ENCODE measurements around the gene MARCHF2.

DNA sequence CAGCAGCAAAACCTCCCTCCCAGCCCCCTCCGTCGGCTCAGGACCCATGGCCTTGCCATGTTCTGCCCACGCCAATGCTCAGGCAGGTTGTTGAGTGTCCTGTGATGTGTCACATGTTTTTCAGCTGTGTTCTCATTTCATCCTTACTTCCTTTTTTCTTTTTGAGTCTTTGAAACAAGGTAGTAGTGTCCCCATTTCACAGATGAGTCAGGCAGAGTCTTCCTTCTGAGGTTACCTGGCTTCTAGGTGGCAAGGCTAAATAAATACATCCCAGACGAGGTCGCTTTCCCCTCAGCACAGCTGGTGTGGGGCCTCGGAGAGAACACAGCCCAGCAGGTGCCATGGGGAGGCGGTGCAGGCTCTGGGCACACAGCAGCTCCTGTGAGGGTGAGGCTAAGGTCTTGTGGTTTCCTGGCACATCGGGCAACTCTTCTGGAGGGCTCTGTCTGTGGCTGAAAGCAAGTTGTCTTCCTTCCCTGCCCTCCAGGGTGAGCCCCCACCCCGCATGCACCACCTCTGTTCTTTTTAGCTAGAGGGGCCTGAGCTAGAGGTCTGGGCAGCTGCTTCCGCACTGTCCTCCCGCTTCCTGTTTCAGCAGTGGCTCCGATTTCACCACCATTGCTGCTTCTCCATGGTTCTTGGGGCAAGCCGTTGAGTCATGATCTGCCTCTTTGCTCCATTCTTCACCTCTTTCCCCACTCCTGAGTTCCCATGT, 74.2 kb downstream of the MARCHF2 start:
- no peak for TF ChIP-seq FOSL2 (IDR thresholded peaks at IDR 0.05)
- no peak for TF ChIP-seq FOSL2 (CRISPR knock-in tag; IDR thresholded peaks at IDR 0.05)
- TF ChIP-seq, protein P1, sequence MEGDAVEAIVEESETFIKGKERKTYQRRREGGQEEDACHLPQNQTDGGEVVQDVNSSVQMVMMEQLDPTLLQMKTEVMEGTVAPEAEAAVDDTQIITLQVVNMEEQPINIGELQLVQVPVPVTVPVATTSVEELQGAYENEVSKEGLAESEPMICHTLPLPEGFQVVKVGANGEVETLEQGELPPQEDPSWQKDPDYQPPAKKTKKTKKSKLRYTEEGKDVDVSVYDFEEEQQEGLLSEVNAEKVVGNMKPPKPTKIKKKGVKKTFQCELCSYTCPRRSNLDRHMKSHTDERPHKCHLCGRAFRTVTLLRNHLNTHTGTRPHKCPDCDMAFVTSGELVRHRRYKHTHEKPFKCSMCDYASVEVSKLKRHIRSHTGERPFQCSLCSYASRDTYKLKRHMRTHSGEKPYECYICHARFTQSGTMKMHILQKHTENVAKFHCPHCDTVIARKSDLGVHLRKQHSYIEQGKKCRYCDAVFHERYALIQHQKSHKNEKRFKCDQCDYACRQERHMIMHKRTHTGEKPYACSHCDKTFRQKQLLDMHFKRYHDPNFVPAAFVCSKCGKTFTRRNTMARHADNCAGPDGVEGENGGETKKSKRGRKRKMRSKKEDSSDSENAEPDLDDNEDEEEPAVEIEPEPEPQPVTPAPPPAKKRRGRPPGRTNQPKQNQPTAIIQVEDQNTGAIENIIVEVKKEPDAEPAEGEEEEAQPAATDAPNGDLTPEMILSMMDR (IDR thresholded peaks at IDR 0.05) = no peak
- no peak for TF ChIP-seq RCOR1 (IDR thresholded peaks at IDR 0.05; ENCODE audit: low read depth, low read length)
- TF ChIP-seq, protein P2, sequence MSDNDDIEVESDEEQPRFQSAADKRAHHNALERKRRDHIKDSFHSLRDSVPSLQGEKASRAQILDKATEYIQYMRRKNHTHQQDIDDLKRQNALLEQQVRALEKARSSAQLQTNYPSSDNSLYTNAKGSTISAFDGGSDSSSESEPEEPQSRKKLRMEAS (IDR thresholded peaks at IDR 0.05) = no peak
- TF ChIP-seq, protein P3, sequence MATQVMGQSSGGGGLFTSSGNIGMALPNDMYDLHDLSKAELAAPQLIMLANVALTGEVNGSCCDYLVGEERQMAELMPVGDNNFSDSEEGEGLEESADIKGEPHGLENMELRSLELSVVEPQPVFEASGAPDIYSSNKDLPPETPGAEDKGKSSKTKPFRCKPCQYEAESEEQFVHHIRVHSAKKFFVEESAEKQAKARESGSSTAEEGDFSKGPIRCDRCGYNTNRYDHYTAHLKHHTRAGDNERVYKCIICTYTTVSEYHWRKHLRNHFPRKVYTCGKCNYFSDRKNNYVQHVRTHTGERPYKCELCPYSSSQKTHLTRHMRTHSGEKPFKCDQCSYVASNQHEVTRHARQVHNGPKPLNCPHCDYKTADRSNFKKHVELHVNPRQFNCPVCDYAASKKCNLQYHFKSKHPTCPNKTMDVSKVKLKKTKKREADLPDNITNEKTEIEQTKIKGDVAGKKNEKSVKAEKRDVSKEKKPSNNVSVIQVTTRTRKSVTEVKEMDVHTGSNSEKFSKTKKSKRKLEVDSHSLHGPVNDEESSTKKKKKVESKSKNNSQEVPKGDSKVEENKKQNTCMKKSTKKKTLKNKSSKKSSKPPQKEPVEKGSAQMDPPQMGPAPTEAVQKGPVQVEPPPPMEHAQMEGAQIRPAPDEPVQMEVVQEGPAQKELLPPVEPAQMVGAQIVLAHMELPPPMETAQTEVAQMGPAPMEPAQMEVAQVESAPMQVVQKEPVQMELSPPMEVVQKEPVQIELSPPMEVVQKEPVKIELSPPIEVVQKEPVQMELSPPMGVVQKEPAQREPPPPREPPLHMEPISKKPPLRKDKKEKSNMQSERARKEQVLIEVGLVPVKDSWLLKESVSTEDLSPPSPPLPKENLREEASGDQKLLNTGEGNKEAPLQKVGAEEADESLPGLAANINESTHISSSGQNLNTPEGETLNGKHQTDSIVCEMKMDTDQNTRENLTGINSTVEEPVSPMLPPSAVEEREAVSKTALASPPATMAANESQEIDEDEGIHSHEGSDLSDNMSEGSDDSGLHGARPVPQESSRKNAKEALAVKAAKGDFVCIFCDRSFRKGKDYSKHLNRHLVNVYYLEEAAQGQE (IDR thresholded peaks at IDR 0.05) = no peak
- TF ChIP-seq, protein P4, sequence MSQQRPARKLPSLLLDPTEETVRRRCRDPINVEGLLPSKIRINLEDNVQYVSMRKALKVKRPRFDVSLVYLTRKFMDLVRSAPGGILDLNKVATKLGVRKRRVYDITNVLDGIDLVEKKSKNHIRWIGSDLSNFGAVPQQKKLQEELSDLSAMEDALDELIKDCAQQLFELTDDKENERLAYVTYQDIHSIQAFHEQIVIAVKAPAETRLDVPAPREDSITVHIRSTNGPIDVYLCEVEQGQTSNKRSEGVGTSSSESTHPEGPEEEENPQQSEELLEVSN (IDR thresholded peaks at IDR 0.05; ENCODE audit: borderline replicate concordance, low read depth) = no peak
- no peak for TF ChIP-seq MYC (IDR thresholded peaks at IDR 0.05; ENCODE audit: borderline replicate concordance, low read length)
- no peak for TF ChIP-seq MAZ (IDR thresholded peaks at IDR 0.05; ENCODE audit: borderline replicate concordance, low read depth, low read length)
- no peak for TF ChIP-seq EP300 (IDR thresholded peaks at IDR 0.05)
- no peak for TF ChIP-seq NFE2L2 (conservative IDR thresholded peaks at IDR 0.05; ENCODE audit: low read length)
- no peak for TF ChIP-seq POLR2A (IDR thresholded peaks at IDR 0.05; ENCODE audit: low read length)
- TF ChIP-seq, protein P5, sequence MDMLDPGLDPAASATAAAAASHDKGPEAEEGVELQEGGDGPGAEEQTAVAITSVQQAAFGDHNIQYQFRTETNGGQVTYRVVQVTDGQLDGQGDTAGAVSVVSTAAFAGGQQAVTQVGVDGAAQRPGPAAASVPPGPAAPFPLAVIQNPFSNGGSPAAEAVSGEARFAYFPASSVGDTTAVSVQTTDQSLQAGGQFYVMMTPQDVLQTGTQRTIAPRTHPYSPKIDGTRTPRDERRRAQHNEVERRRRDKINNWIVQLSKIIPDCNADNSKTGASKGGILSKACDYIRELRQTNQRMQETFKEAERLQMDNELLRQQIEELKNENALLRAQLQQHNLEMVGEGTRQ (IDR thresholded peaks at IDR 0.05) = no peak
- no peak for TF ChIP-seq CBX2 (IDR thresholded peaks at IDR 0.05; ENCODE audit: borderline replicate concordance, low read depth)
- TF ChIP-seq TP53 (CRISPR knock-in tag; IDR thresholded peaks at IDR 0.05) = no peak

Measured in A549 (cell line).